Coronary artery (tissue), 2 donors: Measurements from ENCODE around the gene BARD1.

Experiments
- DNase-seq: peaks from one replicate; pipeline ENCODE4 v3.0.0-alpha.2; 2017; ENCODE audit warnings: low spot score
- H3K27ac ChIP-seq, 2 donors: fragments of 200-600 bp; sonication (generic); one replicate each; pipeline ENCODE4 v1.5.1; 2016 to 2019
- H3K4me3 ChIP-seq: fragments of 200-600 bp; sonication (generic); 2 replicates; pipeline ENCODE4 v1.5.1; 2016; ENCODE audit warnings: mild to moderate bottlenecking, moderate library complexity
- CTCF ChIP-seq: fragments of 200-600 bp; sonication (generic); IDR thresholded peaks from one replicate; pipeline ENCODE4 v1.5.1; 2019; ENCODE audit warnings: antibody characterized with exemption

BARD1 gene

GRCh38 chr2:214808981-214809750 is at the start of gene BARD1:
Gene BARD1 (minus strand): TSS chr2:214809683. CDS start chr2:214809569, 114 bp downstream.
- no peak for TF ChIP-seq CTCF
- DNase-seq = peak; percentile 75
- peak within 1 kb of the TSS; percentile 93 for H3K4me3 ChIP-seq
- peak within 1 kb of the TSS; percentile 95 for H3K27ac ChIP-seq

GRCh38 chr2:214856137-214856536 is 46.7 kb upstream of the BARD1 start:
- no peak overlapping the region for H3K27ac ChIP-seq
- no peak for DNase-seq
- TF ChIP-seq CTCF = no peak
- no peak overlapping the region for H3K4me3 ChIP-seq

- DNase-seq = no peak
- Histone ChIP-seq H3K4me3 (no peak overlapping the region), H3K27ac (no peak overlapping the region)
- TF ChIP-seq CTCF = no peak
Observed at GRCh38 chr2:214853906-214854305, 44.4 kb upstream of the BARD1 start.

- no peak for TF ChIP-seq CTCF
- no peak for DNase-seq
- H3K4me3 ChIP-seq = no peak overlapping the region
- H3K27ac ChIP-seq = no peak overlapping the region
Observed at GRCh38 chr2:214843823-214844222, 34.3 kb upstream of the BARD1 start.

- no peak for DNase-seq
- TF ChIP-seq CTCF = no peak
- Histone ChIP-seq H3K4me3 (no peak overlapping the region), H3K27ac (no peak overlapping the region)
Observed at GRCh38 chr2:214839464-214839863, 30.0 kb upstream of the BARD1 start.

GRCh38 chr2:214837466-214837865 is 28.0 kb upstream of the BARD1 start:
- no peak overlapping the region for H3K27ac ChIP-seq
- H3K4me3 ChIP-seq = no peak overlapping the region
- no peak for TF ChIP-seq CTCF
- DNase-seq = no peak

- TF ChIP-seq CTCF = no peak
- DNase-seq = no peak
- no peak overlapping the region for H3K27ac ChIP-seq
- H3K4me3 ChIP-seq = no peak overlapping the region
Observed at GRCh38 chr2:214836568-214836967, 27.1 kb upstream of the BARD1 start.
